DMS79 treated with DMSO at 0.1 percent for 48 hours (cell line): ENCODE measurements around the gene FBLN2.
A peak's percentile ranks its signal among the peaks of the same experiment; 100 is the strongest.

Experiments
- DNase-seq: peaks from one replicate; lab custom pipeline; 2025; lab: John Stamatoyannopoulos, UW

FBLN2 gene

GRCh38 chr3:13648060-13649001 is 99.4 kb downstream of the FBLN2 start:
- peak; percentile 11 for DNase-seq

- no peak for DNase-seq
Observed at GRCh38 chr3:13650210-13651056, 101.5 kb downstream of the FBLN2 start.

GRCh38 chr3:13651057-13651400 is 102.1 kb downstream of the FBLN2 start:
- DNase-seq = no peak

GRCh38 chr3:13651775-13652428 is 103.0 kb downstream of the FBLN2 start:
- no peak for DNase-seq

- no peak for DNase-seq
Observed at GRCh38 chr3:13652728-13653127, 103.8 kb downstream of the FBLN2 start.

- no peak for DNase-seq
Observed at GRCh38 chr3:13653631-13654279, 104.8 kb downstream of the FBLN2 start.

- DNase-seq = no peak
Observed at GRCh38 chr3:13654330-13655060, 105.6 kb downstream of the FBLN2 start.

GRCh38 chr3:13655061-13655913 is 106.4 kb downstream of the FBLN2 start:
- no peak for DNase-seq

- no peak for DNase-seq
Observed at GRCh38 chr3:13656584-13657301, 107.8 kb downstream of the FBLN2 start.

GRCh38 chr3:13657660-13658435 is 108.9 kb downstream of the FBLN2 start:
- no peak for DNase-seq

GRCh38 chr3:13658681-13659080 is 109.8 kb downstream of the FBLN2 start:
- DNase-seq = no peak

- DNase-seq = no peak
Observed at GRCh38 chr3:13659221-13659969, 110.5 kb downstream of the FBLN2 start.

- DNase-seq = no peak
Observed at GRCh38 chr3:13660042-13660874, 111.3 kb downstream of the FBLN2 start.

GRCh38 chr3:13661121-13661520 is 112.2 kb downstream of the FBLN2 start:
- DNase-seq = no peak

- no peak for DNase-seq
Observed at GRCh38 chr3:13662238-13662847, 113.4 kb downstream of the FBLN2 start.

GRCh38 chr3:13663781-13664535 is 115.0 kb downstream of the FBLN2 start:
- DNase-seq = no peak
